Measurements from ENCODE around the gene KLHL3.

The KLHL3 gene

GRCh38 chr5:137573376-137573775, 162.5 kb downstream of the KLHL3 start:
- no peak for DNase-seq (ENCODE audit: low read depth)

- peak; percentile 13 for DNase-seq (ENCODE audit: low read depth)
Observed at GRCh38 chr5:137572042-137572695, 163.7 kb downstream of the KLHL3 start.

GRCh38 chr5:137570070-137570469, 165.8 kb downstream of the KLHL3 start:
- DNase-seq (ENCODE audit: low read depth) = no peak

Measured in HS-5 (cell line).